Gastrocnemius medialis (tissue), 4 donors: Measurements from ENCODE around the gene DNAJC18. TPM values are rescaled to one million over a fixed set of nuclear protein-coding genes. Genes with fewer than 3 reads are reported as not detected.
"Not testable (repeated sequence)": the region's sequence is repeated elsewhere in the genome, so short reads cannot be mapped to it uniquely, and the experiment has no call there.

Experiments
- ATAC-seq, 2 donors: fragments of 150-250 bp; one replicate each; pipeline ENCODE4 v1.9.1; 2016
- DNase-seq, 2 donors: peaks; one replicate each; pipeline ENCODE4 v3.0.0-alpha.2; 2019
- H3K27ac ChIP-seq, 4 donors: fragments of 200-600 bp; sonication (generic); 1 replicate in 1 of 4; 2 replicates in 3 of 4; pipeline ENCODE4 v1.5.1; 2016 to 2018; ENCODE audit warnings: mild to moderate bottlenecking in 2 of 4, moderate library complexity in 1 of 4
- H3K27me3 ChIP-seq, 3 donors: fragments of 200-600 bp; sonication (generic) in 2 of 3; 1 replicate in 1 of 3; 2 replicates in 2 of 3; pipeline versions ENCODE4 v1.5.1 to v1.6.0; 2016 to 2019; ENCODE audit warnings: mild to moderate bottlenecking in 1 of 3, moderate library complexity in 1 of 3
- H3K36me3 ChIP-seq, 2 donors: fragments of 200-600 bp; sonication (generic) in 1 of 2; one replicate each; pipeline ENCODE4 v1.5.1; 2017 to 2018
- H3K4me1 ChIP-seq, 2 donors: fragments of 200-600 bp; sonication (generic) in 1 of 2; one replicate each; pipeline ENCODE4 v1.5.1; 2016 to 2017; ENCODE audit warnings: mild to moderate bottlenecking in 2 of 2
- H3K4me3 ChIP-seq, 4 donors: fragments of 200-600 bp; sonication (generic) in 3 of 4; 1 replicate in 1 of 4; 2 replicates in 3 of 4; pipeline ENCODE4 v1.5.1; 2016 to 2019; ENCODE audit warnings: mild to moderate bottlenecking in 2 of 4
- H3K9me3 ChIP-seq, 3 donors: fragments of 200-600 bp; sonication (generic) in 2 of 3; 1 replicate in 1 of 3; 2 replicates in 2 of 3; pipeline ENCODE4 v1.5.1; 2016 to 2019
- CTCF ChIP-seq, 5 experiments: fragments of 450-650 bp in 3 of 5; fragments of 200-600 bp in 2 of 5; sonication (generic) in 2 of 5; IDR thresholded peaks in 4 of 5; conservative IDR thresholded peaks in 1 of 5; 1 replicate in 4 of 5; 2 replicates in 1 of 5; pipeline ENCODE4 v1.5.1; 2016 to 2019; ENCODE audit warnings: antibody characterized with exemption in 5 of 5, mild to moderate bottlenecking in 3 of 5, moderate library complexity in 3 of 5
- POLR2A ChIP-seq, 2 donors: fragments of 450-650 bp; IDR thresholded peaks; one replicate each; pipeline ENCODE4 v1.6.1; 2017; ENCODE audit warnings: antibody characterized with exemption in 2 of 2, mild to moderate bottlenecking in 2 of 2, moderate library complexity in 2 of 2
- in situ Hi-C, 4 donors: fragments of 200-750 bp; cut with MboI; loops; one replicate each; pipeline versions ENCODE4 v1.15.0 to v1.8.0; 2017; ENCODE audit warnings: low sequenced_read_pairs in 4 of 4
- intact Hi-C: fragments of 100-400 bp; cut with DNase I; formaldehyde crosslinking; loops from one replicate; pipeline ENCODE4 v1.15.1; 2023; ENCODE audit warnings: low total_unique reads
- total RNA-seq, 4 donors: library from RNA; depleted of rRNA; stranded (reverse); fragments of >200 nt; gene quantifications; one replicate each; pipeline versions ENCODE4 v1.1.0 to v1.2.3, GENCODE V29; 2016

Gene DNAJC18
- total RNA-seq, 4 donors from 2014 or later, result 5.1 to 21.7 (median 13.3) TPM

GRCh38 chr5:139410121-139410992 is 29.0 kb downstream of the DNAJC18 start:
- intact Hi-C loops (loop anchor here (10.0 kb wide), 1 partner anchor 274 kb away; no protein-coding TSS in a partner anchor), in situ Hi-C loops (no loop called here)
- no peaks in the 10 kb centered on the region for H3K27me3 ChIP-seq
- H3K27ac ChIP-seq, result peak overlapping the region; percentile 63 to 80 (median 70)
- no peak for TF ChIP-seq POLR2A (IDR thresholded peaks at IDR 0.05)
- TF ChIP-seq CTCF (IDR thresholded peaks at IDR 0.05 in 4 of 5, conservative IDR thresholded peaks at IDR 0.05 in 1 of 5), result no peak
- no peak overlapping the region for H3K4me3 ChIP-seq
- H3K4me1 ChIP-seq, result peaks cover 32 to 36% of the 10 kb centered on the region in 2 donors
- ATAC-seq (peak in 1 of 2 donors; percentile 20), DNase-seq (peak in 1 of 2 donors; percentile 64)
- no peaks in the 10 kb centered on the region for H3K36me3 ChIP-seq
- no peaks in the 10 kb centered on the region for H3K9me3 ChIP-seq

GRCh38 chr5:139409116-139409515 is 30.2 kb downstream of the DNAJC18 start:
- Histone ChIP-seq H3K4me1 (peaks cover 26 to 29% of the 10 kb centered on the region in 2 donors), H3K27ac (peak overlapping the region in 3 of 4 donors; percentile 22 to 80 (median 66))
- ATAC-seq, H3K27me3 ChIP-seq, in situ Hi-C loops, intact Hi-C loops, DNase-seq, H3K9me3 ChIP-seq, H3K36me3 ChIP-seq, H3K4me3 ChIP-seq: not testable (repeated sequence)

- Histone ChIP-seq H3K4me1 (peaks cover 27 to 28% of the 10 kb centered on the region in 2 donors), H3K9me3 (no peaks in the 10 kb centered on the region), H3K27ac (no peak overlapping the region), H3K27me3 (no peaks in the 10 kb centered on the region), H3K4me3 (no peak overlapping the region), H3K36me3 (no peaks in the 10 kb centered on the region)
- no peak for DNase-seq
- ATAC-seq, result no peak
- no peak for TF ChIP-seq POLR2A (IDR thresholded peaks at IDR 0.05)
- no peak for TF ChIP-seq CTCF (IDR thresholded peaks at IDR 0.05 in 4 of 5, conservative IDR thresholded peaks at IDR 0.05 in 1 of 5)
- intact Hi-C loops, result no loop called here
- in situ Hi-C loops, result no loop called here
These were observed 31.1 kb downstream of the DNAJC18 start for GRCh38 chr5:139408191-139408590.

DNA sequence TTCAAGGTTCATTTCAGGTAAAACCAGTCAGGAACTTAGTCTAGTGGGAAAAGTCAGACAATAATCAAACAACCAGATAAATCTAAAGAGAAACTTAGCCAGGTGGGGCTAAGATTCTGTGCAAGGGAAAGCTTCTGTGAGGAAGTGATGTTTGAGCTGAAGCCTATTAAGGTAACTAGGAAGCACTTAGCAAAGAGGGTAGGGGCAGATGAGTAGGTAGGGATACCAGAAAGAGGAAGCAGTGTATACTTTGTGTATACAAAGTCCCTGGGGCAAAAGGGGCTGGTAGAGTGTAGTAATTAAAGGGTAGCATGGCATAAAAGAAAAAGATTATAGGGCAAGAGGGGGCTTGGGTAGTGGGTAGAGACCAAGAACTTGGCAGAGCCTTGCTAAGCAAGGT is 31.8 kb downstream of the DNAJC18 start:
- no peaks in the 10 kb centered on the region for H3K9me3 ChIP-seq
- ATAC-seq, result no peak
- no peak overlapping the region for H3K27ac ChIP-seq
- in situ Hi-C loops, result no loop called here
- H3K36me3 ChIP-seq, result no peaks in the 10 kb centered on the region
- H3K4me1 ChIP-seq, result peaks cover 33 to 35% of the 10 kb centered on the region in 2 donors
- DNase-seq, result no peak
- TF ChIP-seq CTCF (IDR thresholded peaks at IDR 0.05 in 4 of 5, conservative IDR thresholded peaks at IDR 0.05 in 1 of 5), result no peak
- no peak for TF ChIP-seq POLR2A (IDR thresholded peaks at IDR 0.05)
- no peak overlapping the region for H3K4me3 ChIP-seq
- intact Hi-C loops, result no loop called here
- no peaks in the 10 kb centered on the region for H3K27me3 ChIP-seq

DNA sequence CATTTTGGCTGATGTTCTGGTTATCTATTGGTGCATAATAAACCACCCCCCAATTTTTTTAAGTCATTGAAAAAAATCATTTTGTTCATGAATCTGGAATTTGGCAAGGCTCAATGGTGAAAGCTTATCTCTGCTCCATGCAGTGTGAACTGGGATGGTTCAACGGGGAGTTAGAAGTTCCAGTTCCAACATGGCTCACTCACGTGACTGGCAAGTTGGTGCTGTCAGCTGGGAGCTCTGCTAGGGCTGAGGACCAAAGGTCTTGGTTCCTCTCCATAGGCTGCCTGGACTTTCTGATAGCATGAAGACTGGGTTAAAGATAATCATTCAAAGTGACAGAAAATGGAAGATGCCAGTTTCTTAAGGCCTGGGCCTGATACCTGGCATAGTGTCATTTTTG is 32.4 kb downstream of the DNAJC18 start:
- H3K36me3 ChIP-seq, result no peaks in the 10 kb centered on the region
- intact Hi-C loops (no loop called here), in situ Hi-C loops (no loop called here)
- H3K9me3 ChIP-seq, result no peaks in the 10 kb centered on the region
- H3K4me3 ChIP-seq, result no peak overlapping the region
- no peak for DNase-seq
- no peak for ATAC-seq
- H3K4me1 ChIP-seq, result peaks cover 35 to 36% of the 10 kb centered on the region in 2 donors
- no peak for TF ChIP-seq CTCF (IDR thresholded peaks at IDR 0.05 in 4 of 5, conservative IDR thresholded peaks at IDR 0.05 in 1 of 5)
- TF ChIP-seq POLR2A (IDR thresholded peaks at IDR 0.05), result no peak
- no peak overlapping the region for H3K27ac ChIP-seq
- H3K27me3 ChIP-seq, result no peaks in the 10 kb centered on the region
